ENCODE data around the gene YEATS2.

The YEATS2 gene

GRCh38 chr3:183789826-183790225, 92.2 kb downstream of the YEATS2 start:
- no peak for TF ChIP-seq CTCF (IDR thresholded peaks at IDR 0.05)

DNA sequence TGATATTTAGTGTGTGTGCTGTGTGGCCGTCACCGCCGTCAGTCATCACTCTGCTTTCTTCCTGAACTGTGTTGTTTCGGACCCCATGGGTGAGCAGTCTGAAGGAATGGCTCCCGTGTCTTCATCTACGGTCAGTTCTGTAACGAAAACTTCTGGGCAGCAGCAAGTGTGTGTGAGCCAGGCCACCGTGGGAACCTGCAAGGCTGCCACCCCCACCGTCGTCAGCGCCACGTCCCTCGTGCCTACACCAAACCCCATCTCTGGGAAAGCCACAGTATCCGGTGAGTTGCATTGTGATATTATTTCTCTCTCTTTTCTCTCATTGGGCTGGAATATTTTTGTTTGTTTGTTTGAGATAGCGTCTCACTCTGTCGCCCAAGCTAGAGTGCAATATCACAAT, 93.1 kb downstream of the YEATS2 start:
- no peak for TF ChIP-seq CTCF (IDR thresholded peaks at IDR 0.05)

DNA sequence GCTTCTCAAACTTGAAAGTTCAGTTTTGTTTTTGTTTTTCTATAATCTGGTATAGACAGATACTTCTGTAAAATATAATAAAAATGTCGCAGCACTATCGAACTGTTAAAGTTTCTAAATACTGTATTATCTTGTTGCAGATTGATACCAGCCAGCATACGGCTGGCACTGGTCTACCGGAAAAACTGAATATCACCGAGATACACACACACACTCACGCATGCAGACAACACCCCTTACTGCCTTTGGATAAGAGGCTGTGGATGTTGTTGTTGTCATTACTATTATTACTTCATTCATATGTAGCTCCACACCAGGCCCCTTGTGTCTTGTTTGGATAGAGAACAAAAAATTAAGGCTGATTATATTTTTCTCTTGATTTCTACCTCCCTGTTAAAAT, 95.4 kb downstream of the YEATS2 start:
- no peak for TF ChIP-seq CTCF (IDR thresholded peaks at IDR 0.05)

DNA sequence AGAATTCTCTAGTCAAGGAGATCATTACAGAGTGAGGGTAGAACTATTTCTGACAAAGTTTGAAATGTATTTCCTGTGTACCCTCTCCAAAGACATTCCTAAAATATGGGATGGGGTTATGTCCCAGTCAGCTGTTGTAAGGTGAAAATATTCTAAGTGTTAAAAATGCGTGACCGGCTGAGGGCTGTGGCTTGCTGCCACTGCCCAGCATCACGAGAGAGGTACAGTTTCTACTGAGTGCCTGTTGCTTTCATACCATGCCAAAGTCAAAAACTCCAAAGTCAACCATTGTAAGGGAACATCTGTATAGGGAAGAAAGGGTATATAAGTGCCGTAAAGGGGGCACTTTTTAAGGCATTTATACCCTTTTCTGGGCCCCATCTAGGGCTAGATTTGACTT, 96.9 kb downstream of the YEATS2 start:
- no peak for TF ChIP-seq CTCF (IDR thresholded peaks at IDR 0.05)

DNA sequence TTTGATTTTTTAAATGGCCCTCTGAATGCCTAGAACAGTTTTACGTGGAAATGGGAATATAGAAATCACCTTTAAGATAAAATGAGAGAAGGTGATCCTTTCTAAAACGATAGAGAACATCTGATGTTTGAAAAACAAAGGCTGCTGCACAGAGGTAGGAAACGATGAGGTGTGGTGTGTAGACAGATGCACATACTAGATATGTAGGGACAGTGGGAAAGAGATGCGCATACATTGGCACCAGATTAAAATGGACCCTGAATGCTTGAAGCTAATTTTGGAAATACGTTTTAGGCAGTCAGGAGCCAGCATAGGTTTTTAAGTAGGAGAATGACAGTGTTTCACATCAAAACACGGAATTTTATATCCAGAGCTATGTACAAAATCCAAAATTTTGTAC, 98.8 kb downstream of the YEATS2 start:
- TF ChIP-seq CTCF (IDR thresholded peaks at IDR 0.05) = no peak

- TF ChIP-seq CTCF (IDR thresholded peaks at IDR 0.05) = no peak
Observed at GRCh38 chr3:183797996-183798395, 100.4 kb downstream of the YEATS2 start.

DNA sequence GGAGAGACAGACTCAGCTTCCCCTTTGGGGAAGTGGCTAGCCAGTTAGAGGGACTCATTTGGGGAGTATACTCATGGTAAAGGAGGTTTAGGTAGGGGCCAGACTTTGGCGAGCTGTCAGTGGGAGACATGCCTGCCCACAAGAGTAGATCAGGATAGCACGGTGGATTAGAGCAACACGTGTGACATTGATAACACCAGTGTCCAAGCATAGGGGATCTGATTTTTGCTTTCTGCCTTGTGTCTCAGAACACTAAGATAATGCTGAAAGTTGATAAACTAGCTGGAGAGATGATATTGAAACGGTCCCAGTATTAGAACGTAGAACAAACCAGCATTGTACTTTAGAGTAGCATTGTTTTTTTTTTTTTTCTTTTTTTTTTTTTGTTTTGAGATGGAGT, 101.9 kb downstream of the YEATS2 start:
- no peak for TF ChIP-seq CTCF (IDR thresholded peaks at IDR 0.05)

DNA sequence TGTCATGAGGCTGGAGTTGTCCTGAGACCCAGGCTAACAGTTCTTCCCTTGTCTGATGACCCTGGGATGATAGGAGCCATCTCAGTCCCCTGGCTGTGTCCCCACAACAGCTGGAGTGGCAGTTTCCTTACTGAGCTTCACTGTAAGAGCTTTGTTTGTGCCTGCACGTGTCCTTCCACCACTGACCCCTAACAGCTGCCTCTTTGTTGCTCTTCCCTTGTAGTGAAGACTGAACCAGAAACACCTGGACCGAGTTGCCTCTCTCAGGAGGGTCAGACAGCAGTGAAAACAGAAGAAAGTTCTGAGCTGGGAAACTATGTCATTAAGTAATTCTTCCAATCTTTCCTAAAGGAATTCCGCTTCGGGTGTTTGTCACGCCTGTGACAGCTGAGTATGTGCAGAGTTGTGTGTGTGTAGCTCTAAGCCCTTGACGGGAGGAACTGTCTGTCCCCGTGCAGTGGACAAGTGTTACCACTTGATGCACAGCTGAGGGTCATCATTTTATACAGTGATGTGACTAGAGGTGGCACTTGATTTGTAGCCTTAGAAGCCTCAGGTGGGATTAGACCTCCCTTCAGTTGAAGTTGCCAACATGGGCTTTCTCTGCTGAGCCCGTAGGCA, 102.8 kb downstream of the YEATS2 start:
- no peak for TF ChIP-seq CTCF (IDR thresholded peaks at IDR 0.05)

Data from LNCAP (cell line).